ENCODE measurements around the gene ZFHX2.

ZFHX2 gene

DNA sequence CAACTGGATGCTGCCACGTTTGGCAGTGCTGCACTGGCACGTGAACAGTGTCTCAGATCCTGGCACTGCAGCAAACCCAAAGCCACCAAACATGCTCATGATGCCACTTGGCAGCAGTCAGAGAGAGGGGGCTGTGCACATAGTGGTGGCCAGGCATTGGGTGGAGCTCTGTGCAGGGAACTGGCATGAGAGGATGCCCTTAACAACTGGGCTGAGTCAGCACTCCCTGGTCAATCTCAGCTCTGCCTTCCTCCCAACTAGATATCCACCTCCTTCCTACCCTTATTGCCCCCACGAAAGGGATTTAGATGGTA is 37.0 kb downstream of the ZFHX2 start:
- peak; percentile 96 for DNase-seq

DNA sequence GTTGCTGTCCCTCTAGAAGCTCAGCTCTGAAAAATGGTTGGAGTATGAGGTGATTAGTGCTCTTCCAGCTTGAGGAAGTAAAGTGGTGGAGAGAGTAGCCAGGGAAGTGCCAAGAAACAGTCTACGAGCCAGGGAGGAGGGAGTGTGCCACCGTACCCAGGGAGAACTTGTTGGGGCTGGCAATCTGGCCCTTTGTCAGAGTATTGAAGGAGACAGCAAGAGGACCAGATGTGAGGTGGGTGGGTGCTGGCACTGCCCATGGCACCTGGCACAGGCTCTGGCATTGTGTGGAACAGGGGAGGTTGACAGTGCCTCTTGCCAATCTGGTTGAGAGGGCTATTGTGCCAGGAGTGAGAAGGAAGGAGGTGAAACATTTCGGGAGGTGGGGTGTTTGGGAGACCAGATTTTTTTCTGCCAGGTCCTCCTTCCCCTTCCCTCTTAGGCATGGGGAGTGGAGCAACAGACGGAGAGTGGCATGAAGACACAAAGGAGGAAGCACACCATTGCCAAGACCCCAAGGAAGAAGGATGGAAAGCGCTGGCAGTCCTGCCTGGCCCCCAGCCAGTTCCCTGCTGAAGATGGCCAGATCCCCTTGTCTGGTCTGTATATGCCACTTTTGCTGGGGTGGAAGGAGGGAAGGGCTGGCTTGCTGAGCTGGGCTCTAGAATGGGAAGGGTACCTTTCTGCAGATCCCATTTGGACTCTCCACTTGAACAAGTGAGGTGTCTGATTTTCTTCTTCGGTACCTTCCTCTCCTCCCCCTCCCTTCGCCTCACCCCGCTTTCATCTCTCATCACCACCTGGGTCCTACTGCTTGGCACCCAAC is 37.5 kb downstream of the ZFHX2 start:
- DNase-seq, result peak; percentile 93

DNA sequence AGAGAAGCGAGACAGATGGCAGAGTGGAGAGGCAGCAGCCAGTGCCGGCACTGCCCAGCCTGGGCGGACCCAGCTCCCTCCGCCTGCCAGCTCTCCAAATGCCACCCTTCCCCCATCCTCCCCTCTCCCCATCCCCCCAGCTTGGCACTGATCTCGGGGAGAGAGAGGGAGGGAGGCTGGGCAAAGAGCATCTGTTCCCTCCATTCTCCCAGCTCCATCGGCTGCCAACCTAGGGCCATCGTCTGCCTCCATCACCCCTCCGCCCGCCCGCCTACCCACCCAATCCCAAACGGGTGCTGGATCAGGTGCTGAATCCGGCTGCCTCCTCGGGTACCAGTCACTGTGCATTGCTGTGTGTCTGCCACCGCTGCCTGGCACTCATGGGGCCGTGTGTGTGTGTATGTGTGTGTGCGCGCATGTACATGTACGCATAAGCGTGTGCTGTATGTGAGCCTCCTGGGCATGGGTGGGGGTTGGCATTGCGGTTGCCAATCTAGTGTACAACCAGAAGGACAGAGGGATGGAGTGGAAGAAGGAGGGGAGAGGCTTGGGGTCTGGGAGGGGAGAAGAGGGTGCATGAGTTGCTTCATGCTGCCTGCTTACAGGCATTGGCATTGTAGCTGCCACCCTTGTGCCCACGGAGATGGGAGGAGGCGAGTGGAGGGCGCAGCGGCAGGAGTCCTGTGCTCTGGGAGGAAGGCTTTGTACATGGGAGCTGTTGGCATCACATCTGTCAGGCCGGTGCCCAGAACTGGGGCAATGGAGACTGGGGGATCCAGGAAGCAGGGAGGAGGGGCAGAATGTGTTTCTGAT is 38.4 kb downstream of the ZFHX2 start:
- DNase-seq, result peak; percentile 93

DNA sequence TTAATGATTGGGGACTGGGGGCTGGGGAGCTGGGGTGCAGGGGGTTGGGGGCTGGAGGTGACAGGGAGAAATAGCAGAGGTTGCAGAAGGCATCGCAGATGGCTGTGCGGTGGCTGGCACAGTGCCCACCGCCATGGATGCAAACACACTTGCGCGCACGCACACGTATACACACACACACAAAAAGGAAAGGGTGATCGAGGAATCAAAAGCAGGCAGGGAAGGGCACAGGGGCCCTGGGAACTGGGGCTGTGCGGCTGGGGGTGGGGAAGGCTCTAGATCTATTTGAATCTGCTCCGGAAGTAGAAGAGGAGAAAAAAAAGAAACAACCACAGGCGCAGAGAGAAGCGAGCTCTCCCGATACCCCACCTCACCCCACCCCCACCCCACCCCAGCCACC is 39.4 kb downstream of the ZFHX2 start:
- DNase-seq, result peak; percentile 94

- DNase-seq, result no peak
Observed at GRCh38 chr14:23494223-23494622, 57.3 kb downstream of the ZFHX2 start.

DNA sequence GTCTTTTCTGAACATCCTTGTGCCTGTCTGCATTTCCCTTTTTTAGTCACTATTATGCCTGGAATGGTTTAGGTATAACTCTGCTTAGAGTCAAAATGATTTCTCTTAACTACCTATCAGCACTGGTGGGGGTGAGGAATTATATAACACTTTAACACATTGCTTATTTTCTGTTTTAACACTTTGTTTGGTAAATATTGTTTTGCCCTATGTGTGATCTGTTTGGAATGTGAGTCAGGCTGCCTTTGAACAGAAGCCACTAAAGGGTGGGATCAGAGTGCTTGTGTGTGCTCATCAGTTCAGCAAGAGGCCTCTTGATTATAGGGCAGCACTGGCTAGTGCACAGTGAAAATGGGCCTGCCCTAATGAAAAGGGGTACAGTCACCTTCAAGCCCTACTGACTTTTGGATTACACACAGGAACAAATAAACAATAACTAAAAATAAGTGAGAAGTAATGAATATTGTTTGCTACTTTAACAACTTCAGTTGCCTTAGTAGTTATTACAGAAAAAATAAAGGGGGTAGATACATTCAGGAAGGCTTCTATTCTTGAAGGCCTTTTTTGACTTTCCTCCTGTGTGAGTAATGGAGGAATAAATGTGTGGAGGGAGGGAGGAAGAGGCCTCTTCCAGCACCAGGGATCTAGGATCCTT is 58.8 kb downstream of the ZFHX2 start:
- DNase-seq, result no peak

DNA sequence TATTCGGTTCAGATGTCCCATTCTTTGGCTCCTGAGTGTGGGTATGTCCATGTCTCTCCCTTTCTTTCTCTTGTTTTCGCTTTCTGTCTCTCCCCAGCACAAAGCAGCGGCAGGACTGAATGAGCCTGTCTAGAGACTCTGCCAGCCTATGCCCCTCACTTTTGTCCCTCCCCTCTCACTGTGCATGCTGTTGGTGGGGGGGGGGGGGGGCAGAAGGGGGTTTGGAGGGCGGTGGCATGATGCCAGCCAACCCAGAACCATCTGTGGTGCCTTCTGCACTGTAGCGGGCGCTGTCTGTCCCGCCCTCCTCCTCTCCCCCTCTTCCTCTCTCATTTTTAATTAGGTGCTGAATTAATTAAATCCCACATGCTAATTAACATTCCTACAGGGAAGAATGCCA is 64.3 kb downstream of the ZFHX2 start:
- no peak for DNase-seq

DNA sequence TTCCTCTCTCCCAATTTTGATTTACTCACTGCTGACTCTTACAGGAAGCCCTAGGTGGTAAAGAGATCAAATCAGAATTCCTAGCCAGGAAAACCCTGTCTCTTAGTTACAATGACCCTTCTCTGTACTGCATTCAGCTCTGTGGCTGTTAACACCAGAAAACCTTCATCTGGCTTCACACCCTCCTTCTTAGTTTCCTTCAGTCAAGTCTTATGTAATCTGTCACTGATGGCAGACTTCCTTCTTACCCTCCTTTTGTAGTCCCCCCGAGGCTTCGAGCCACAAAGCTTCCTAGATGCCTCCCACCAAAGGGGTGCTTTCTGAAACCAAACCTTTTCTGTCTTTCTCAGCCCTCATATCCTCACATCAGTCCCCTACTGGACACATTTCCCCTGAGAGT is 65.5 kb downstream of the ZFHX2 start:
- no peak for DNase-seq

- no peak for DNase-seq
Observed at GRCh38 chr14:23485326-23485725, 66.2 kb downstream of the ZFHX2 start.

- DNase-seq, result peak; percentile 68
Observed at GRCh38 chr14:23483236-23483854, 68.2 kb downstream of the ZFHX2 start.

GRCh38 chr14:23482823-23483148 is 68.8 kb downstream of the ZFHX2 start:
- DNase-seq, result no peak

- DNase-seq, result peak; percentile 16
Observed at GRCh38 chr14:23481979-23482822, 69.4 kb downstream of the ZFHX2 start.

DNA sequence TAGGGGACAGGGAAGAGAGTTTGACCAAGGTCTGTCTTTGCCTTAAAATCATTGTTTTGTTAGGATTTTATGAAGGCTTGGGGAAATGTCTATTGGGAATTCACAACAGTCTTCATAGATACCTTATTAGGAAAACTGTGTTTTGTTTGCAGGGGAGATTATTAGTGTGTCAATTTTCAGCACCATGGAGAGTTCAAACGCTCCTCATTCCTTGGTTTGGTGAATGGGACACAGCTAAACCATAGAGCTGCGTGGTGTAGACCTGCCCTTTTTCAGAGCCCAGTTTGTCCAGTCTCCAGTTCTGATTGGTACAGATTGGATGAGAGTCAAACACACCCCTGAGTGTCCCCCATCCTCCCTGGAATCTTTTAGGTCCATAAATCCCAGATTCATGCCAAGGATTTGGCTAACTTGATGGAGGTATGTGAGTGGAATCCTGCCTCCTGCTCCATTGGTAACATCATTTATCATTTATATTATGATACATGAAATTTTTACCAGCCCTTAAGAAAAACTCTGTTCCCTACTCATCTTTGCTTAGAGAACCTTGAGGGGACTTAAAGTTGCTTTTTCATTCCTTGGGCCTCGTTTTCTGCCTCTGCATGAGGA is 70.1 kb downstream of the ZFHX2 start:
- no peak for DNase-seq

- peak; percentile 70 for DNase-seq
Observed at GRCh38 chr14:23478109-23478759, 73.3 kb downstream of the ZFHX2 start.

DNA sequence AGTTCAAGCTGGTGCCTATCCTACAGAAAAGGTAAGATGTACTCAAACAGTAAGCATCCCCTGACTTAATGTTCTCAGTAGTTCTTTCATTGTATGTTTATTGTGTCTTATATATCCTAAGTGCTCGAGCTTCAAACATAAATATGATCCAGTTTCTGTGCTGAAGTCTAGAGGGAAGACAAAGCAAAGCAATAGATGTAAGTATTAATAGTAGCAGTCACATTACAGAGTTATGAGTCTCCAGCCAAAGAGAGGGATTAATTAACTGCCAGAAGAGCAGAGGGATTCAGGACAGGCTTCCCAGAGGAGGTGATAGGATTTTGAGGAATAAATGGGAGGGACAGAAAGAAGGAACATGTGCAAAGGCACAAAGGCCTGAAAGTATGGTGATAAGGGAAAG is 80.6 kb downstream of the ZFHX2 start:
- no peak for DNase-seq
